HL-60/S4 treated with retinoic acid at 250 ng/mL for 4 days and 3 days (cell line): ENCODE data around the gene PAQR4.
"Not testable (repeated sequence)": the region's sequence is repeated elsewhere in the genome, so short reads cannot be mapped to it uniquely, and the experiment has no call there.

Source experiments
- in situ Hi-C: fragments of 300-500 bp; cut with MboI; formaldehyde crosslinking; loops from 2 replicates; pipeline ENCODE4 v1.7.0; 2022; ENCODE audit warnings: low sequenced_read_pairs

PAQR4 gene

DNA sequence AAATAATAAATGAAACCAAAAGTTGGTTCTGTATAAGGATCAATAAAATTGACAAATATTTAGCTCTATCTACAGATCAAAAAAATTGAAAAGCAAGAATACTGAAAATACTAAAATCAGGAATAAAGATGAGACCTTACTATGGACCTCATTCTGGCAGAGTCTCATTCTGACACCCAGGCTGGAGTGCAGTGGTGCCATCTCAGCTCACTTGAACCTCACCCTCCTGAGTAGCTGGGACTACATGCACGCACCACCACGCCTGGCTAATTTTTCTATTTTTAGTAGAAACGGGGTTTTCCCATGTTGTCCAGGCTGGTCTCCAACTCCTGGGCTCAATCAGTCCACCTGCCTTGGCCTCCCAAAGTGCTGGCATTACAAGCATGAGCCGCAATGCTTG lies 27.1 kb upstream of the PAQR4 start:
- in situ Hi-C loops = no loop called here

- in situ Hi-C loops = not testable (repeated sequence)
Observed at GRCh38 chr16:2943716-2944115, 25.4 kb upstream of the PAQR4 start.

DNA sequence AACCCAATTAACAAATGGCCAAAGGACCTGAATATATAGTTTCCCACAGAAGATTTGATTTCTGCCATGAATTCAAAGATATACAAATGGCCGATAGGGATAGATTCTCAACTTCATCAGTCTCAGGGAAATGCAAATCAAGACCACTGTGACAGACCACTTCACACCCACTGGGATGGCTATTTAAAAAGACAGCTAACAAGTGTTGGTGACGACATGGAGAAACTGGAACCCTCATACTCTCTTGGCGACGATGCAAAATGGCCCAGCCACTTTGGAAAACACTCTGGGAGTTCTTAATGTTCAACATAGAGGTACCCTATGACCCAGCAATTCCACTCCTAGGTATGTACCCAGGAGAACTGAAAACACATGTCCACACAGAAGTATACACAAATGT lies 22.5 kb upstream of the PAQR4 start:
- in situ Hi-C loops = no loop called here

DNA sequence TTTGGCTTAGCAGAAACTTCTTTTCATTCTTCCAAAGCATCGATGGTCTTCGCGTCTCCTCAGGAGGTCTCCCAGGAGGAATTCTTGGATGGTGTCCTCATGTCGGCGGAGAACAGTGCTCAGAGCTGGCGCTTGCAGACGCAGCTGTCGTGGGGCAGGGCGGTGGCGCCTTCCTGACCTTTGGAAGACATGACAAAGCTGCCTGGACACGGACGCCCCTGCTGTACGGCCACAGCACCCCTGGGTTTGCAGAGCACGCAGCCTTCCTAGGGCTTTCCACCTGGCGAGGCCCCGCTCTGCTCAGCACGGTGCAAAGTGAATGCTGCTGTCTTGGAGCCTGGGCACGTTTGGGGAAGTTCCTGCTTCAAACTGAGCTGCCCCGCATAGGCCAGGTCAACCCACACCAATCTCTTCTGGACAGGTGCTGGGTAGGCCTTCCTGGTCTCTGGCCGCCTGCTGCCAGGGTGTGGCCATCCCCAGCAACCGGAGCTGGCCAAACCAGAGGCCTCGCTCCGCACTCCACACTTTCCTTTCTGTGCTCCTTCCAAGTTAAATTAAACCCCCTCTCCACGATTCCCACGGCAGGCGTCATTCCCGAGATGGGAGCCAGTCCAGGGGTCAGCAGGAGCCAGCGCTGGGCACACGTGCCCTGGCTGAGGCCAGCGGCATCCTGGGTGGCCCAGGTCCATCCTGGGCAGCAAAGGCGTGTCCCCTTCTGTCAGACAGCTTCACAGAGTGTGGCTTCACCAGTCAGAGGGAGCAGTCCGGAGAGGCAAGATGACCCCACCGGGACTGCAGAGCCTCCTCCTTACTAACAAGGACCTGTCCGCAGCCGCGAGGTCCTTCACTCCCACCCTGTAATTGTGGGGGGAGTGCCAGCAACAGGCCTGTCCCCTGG lies 20.1 kb upstream of the PAQR4 start:
- in situ Hi-C loops = no loop called here

GRCh38 chr16:2949705-2950352 lies 19.3 kb upstream of the PAQR4 start:
- in situ Hi-C loops = no loop called here

GRCh38 chr16:2950353-2950724 lies 18.8 kb upstream of the PAQR4 start:
- in situ Hi-C loops = no loop called here

- in situ Hi-C loops = no loop called here
Observed at GRCh38 chr16:2950773-2951172, 18.4 kb upstream of the PAQR4 start.

- in situ Hi-C loops = no loop called here
Observed at GRCh38 chr16:2952679-2953078, 16.5 kb upstream of the PAQR4 start.

GRCh38 chr16:2953706-2954627 lies 15.2 kb upstream of the PAQR4 start:
- in situ Hi-C loops = no loop called here

DNA sequence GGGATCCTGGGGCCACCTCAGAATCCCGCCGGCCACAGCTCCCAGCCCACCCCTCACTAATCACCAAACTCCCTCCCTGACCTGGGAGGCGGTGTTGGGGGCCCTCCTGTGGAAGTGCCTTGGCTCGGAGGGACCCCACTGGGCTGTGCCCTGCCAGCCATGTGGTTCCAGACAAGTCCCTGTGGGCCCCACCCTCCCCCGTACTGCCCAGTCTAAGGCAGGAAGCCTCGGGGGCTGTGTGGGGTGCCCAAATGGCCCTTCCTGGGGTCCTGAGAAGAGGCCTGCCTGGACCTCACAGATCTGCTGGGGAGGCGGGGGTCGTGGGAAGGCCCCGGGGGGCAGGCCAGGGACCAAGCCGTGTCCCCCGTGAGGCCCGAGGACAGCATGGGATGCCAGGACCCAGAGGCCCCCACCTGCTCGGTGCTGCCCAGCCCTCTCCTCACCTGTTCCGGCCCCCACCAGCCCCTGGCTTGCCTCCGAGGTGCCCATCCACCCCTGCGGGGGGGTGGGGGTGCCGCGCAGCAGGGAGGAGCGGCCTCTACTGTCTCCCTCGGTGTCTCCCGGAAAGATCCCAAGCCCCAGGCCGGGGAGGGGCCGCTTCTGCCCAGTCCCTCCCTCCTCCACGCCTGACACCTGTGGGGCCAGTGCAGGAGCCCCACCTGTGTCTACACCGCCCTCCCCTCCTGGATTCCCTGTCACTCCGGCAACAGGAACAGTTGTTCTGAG lies 14.3 kb upstream of the PAQR4 start:
- in situ Hi-C loops = no loop called here

- in situ Hi-C loops = no loop called here
Observed at GRCh38 chr16:2955438-2955778, 13.7 kb upstream of the PAQR4 start.

DNA sequence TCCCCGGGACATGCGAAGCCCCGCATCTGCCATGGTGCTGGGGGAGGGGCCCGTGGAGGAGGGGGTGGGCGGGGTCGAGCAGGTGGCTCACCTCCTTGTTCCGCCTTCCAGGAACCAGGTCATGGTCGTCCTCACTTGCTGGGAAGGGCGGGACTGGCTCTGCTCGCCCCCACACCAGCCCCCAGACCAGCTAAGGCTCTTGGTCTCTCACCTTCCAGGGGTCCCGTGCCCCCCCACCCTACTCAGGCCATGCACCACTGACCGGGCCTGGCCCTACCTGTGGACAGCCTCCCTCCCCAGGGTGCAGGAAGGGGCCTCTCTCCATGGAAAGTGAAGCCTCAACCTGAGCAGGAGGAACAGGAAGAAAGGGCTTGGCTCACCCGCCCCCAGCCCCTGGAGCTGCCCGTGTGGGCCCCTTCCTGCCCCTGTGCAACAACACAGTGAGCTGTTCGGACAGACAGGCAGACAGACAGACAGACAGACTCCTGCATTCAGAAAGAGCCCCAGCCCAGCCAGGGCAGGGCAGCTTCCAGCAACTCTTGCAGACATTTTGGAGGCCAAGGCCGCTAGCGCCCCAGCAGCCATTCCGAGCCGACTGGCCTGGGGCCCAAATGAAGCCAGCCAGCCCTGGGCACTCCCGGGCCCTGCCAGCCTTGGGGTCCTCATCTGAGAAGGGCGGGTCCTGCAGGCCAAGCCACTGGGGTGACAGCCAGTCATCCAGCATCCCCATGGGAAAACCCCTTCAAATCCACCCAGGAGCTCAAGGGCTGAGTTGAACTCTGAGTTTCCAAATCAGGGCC lies 13.2 kb upstream of the PAQR4 start:
- in situ Hi-C loops = no loop called here

DNA sequence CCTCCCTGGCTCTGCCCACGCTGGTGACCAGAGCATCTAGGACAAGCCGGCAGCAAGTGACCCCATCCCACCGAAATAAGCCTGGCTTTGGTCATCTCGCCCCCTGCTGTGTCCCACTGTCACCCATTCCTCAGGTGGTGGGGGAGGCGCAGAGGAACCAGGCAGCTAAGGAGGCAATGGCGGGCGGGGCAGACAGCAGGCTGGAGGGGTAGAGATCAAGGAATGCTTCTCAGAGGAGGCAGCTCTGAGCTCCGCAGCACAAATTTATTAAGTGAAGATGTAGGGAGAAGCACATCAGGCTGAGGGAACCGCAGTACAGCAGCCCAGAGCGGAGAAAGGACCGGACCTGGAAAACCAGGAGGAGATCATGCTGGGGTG lies 12.6 kb upstream of the PAQR4 start:
- in situ Hi-C loops = no loop called here

DNA sequence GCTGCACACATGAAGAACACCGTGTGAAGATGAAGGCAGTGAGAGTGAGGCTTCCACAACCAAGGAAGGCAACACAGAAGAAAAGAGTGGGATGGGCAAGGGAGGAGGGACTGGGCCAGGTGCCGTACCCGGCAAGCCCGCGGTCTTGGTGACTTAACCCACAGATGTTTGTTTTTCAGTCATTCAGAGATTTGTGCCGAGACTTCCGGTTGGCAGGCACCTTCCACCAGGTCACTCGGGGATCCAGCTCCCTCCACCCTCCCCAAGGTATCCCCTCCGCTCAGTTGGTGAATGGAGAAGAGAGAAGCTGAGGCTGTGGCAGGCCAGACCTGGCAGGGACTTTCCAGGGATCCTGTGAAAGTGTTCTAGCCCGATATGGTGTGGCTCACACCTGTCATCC lies 9.9 kb upstream of the PAQR4 start:
- in situ Hi-C loops = no loop called here

- in situ Hi-C loops = no loop called here
Observed at GRCh38 chr16:2960183-2961010, 8.8 kb upstream of the PAQR4 start.

- in situ Hi-C loops = no loop called here
Observed at GRCh38 chr16:2962334-2963073, 6.6 kb upstream of the PAQR4 start.

- in situ Hi-C loops = no loop called here
Observed at GRCh38 chr16:2963074-2963722, 6.0 kb upstream of the PAQR4 start.
